H9 (cell line): ENCODE measurements around the gene ZNF747. TPM values are rescaled to one million over a fixed set of nuclear protein-coding genes. Genes with fewer than 3 reads are reported as not detected.
"Not testable (repeated sequence)": the region's sequence is repeated elsewhere in the genome, so short reads cannot be mapped to it uniquely, and the experiment has no call there.

ENCODE experiments used
- DNase-seq: peaks from one replicate; pipeline ENCODE4 v3.0.0-alpha.2; 2017
- H2AFZ ChIP-seq: one replicate; pipeline ENCODE4 v1.6.1; 2013; ENCODE audit warnings: mild to moderate bottlenecking, low read length, control low read depth, moderate library complexity
- H2AK5ac ChIP-seq: 2 replicates; pipeline ENCODE4 v1.6.1; 2013; ENCODE audit warnings: low read length, control low read depth, mixed read lengths; ENCODE audit not compliant: insufficient read length
- H2BK120ac ChIP-seq: one replicate; pipeline ENCODE4 v1.6.1; 2013; ENCODE audit warnings: low read depth, mild to moderate bottlenecking, low read length, control low read depth, inconsistent platforms; ENCODE audit not compliant: poor library complexity, severe bottlenecking
- H2BK12ac ChIP-seq: 2 replicates; pipeline ENCODE4 v1.6.1; 2013; ENCODE audit warnings: low read length, control low read depth, mixed read lengths, low read depth; ENCODE audit not compliant: insufficient read length
- H2BK15ac ChIP-seq: 2 replicates; pipeline ENCODE4 v1.6.1; 2013; ENCODE audit warnings: low read depth, low read length, control low read depth
- H2BK20ac ChIP-seq: one replicate; pipeline ENCODE4 v1.6.1; 2013; ENCODE audit warnings: low read depth, mild to moderate bottlenecking, low read length, control low read depth, inconsistent platforms; ENCODE audit not compliant: poor library complexity, severe bottlenecking
- H2BK5ac ChIP-seq: 2 replicates; pipeline ENCODE4 v1.6.1; 2013; ENCODE audit warnings: low read length, control low read depth, mixed read lengths; ENCODE audit not compliant: insufficient read length
- H3K14ac ChIP-seq: 2 replicates; pipeline ENCODE4 v1.6.1; 2013; ENCODE audit warnings: low read length, control low read depth; ENCODE audit not compliant: insufficient read depth
- H3K18ac ChIP-seq: 2 replicates; pipeline ENCODE4 v1.6.1; 2013; ENCODE audit warnings: low read depth, mild to moderate bottlenecking, mixed read lengths, low read length, control low read depth; ENCODE audit not compliant: insufficient read length
- H3K23ac ChIP-seq: 2 replicates; pipeline ENCODE4 v1.6.1; 2013; ENCODE audit warnings: low read length, control low read depth, mixed read lengths, low read depth; ENCODE audit not compliant: insufficient read length
- H3K23me2 ChIP-seq: 2 replicates; pipeline ENCODE4 v1.6.1; 2013; ENCODE audit warnings: low read depth, mild to moderate bottlenecking, mixed read lengths, low read length, control low read depth; ENCODE audit not compliant: insufficient read length, poor library complexity, severe bottlenecking
- H3K27ac ChIP-seq: 2 replicates; pipeline ENCODE4 v1.5.1; 2013; ENCODE audit warnings: low read length, control low read depth, mixed read lengths, low read depth; ENCODE audit not compliant: insufficient read length
- H3K27me3 ChIP-seq: 2 replicates; pipeline ENCODE4 v1.6.1; 2013; ENCODE audit warnings: low read length, control low read depth, inconsistent platforms; ENCODE audit not compliant: insufficient read depth
- H3K4ac ChIP-seq: 2 replicates; pipeline ENCODE4 v1.6.1; 2013; ENCODE audit warnings: low read depth, mild to moderate bottlenecking, control low read depth, inconsistent platforms, low read length, moderate library complexity
- H3K4me1 ChIP-seq: 2 replicates; pipeline ENCODE4 v1.6.1; 2013; ENCODE audit warnings: low read length, control low read depth, inconsistent platforms; ENCODE audit not compliant: insufficient read depth
- H3K4me2 ChIP-seq: 2 replicates; pipeline ENCODE4 v1.6.1; 2013; ENCODE audit warnings: low read length, control low read depth, mixed read lengths; ENCODE audit not compliant: insufficient read length, insufficient read depth
- H3K56ac ChIP-seq: 2 replicates; pipeline ENCODE4 v1.6.1; 2013; ENCODE audit warnings: low read depth, mild to moderate bottlenecking, mixed read lengths, low read length, control low read depth; ENCODE audit not compliant: insufficient read length
- H3K79me1 ChIP-seq: 2 replicates; pipeline ENCODE4 v1.6.1; 2013; ENCODE audit warnings: low read depth, mild to moderate bottlenecking, moderate library complexity, low read length, control low read depth, inconsistent platforms; ENCODE audit not compliant: insufficient read depth, poor library complexity, severe bottlenecking
- H3K79me2 ChIP-seq: 2 replicates; pipeline ENCODE4 v1.6.1; 2013; ENCODE audit warnings: low read length, control low read depth, inconsistent platforms; ENCODE audit not compliant: insufficient read depth
- H3K9ac ChIP-seq: 2 replicates; pipeline ENCODE4 v1.6.1; 2013; ENCODE audit warnings: low read length, control low read depth, mixed read lengths; ENCODE audit not compliant: insufficient read length; ENCODE audit errors: extremely low read depth
- H3K9me3 ChIP-seq: one replicate; pipeline ENCODE4 v1.6.1; 2013; ENCODE audit warnings: low read depth, low read length, inconsistent platforms; ENCODE audit not compliant: control insufficient read depth
- H3T11ph ChIP-seq: one replicate; pipeline ENCODE4 v1.6.1; 2013; ENCODE audit warnings: mild to moderate bottlenecking, low read length, control low read depth, inconsistent platforms
- H4K20me1 ChIP-seq: one replicate; pipeline ENCODE4 v1.6.1; 2013; ENCODE audit not compliant: control insufficient read depth, insufficient read length, insufficient read depth
- H4K5ac ChIP-seq: 2 replicates; pipeline ENCODE4 v1.6.1; 2013; ENCODE audit warnings: low read depth, mild to moderate bottlenecking, mixed read lengths, low read length, control low read depth; ENCODE audit not compliant: insufficient read length
- H4K8ac ChIP-seq: replicated peaks from 2 replicates; pipeline ENCODE4 v1.6.1; 2013; ENCODE audit warnings: low read length, control low read depth, mixed read lengths, low read depth; ENCODE audit not compliant: insufficient read length
- H4K91ac ChIP-seq: 2 replicates; pipeline ENCODE4 v1.6.1; 2013; ENCODE audit warnings: low read depth, mild to moderate bottlenecking, moderate library complexity, mixed read lengths, low read length, control low read depth; ENCODE audit not compliant: insufficient read length
- H3K27ac Mint-ChIP-seq, 3 experiments: 2 replicates in 2 of 3; 3 replicates in 1 of 3; pipeline ENCODE4 v1.8.0; 2020 to 2021; ENCODE audit warnings: mixed read lengths in 3 of 3, mild to moderate bottlenecking in 1 of 3, moderate library complexity in 1 of 3
- H3K27me3 Mint-ChIP-seq: 2 replicates; pipeline ENCODE4 v1.8.0; 2021; ENCODE audit warnings: low read depth, mild to moderate bottlenecking, moderate library complexity, mixed read lengths
- H3K36me3 Mint-ChIP-seq, 3 experiments: 2 replicates in 2 of 3; 3 replicates in 1 of 3; pipeline ENCODE4 v1.8.0; 2020 to 2021; ENCODE audit warnings: low read depth in 3 of 3, mixed read lengths in 3 of 3; ENCODE audit not compliant: insufficient read depth in 1 of 3
- H3K4me1 Mint-ChIP-seq, 2 experiments: 2 replicates each; pipeline ENCODE4 v1.8.0; 2020; ENCODE audit warnings: mixed read lengths in 2 of 2
- H3K4me3 Mint-ChIP-seq, 2 experiments: 2 replicates in 1 of 2; 3 replicates in 1 of 2; pipeline ENCODE4 v1.8.0; 2020 to 2021; ENCODE audit warnings: mild to moderate bottlenecking in 2 of 2, mixed read lengths in 2 of 2, moderate library complexity in 1 of 2
- H3K9me3 Mint-ChIP-seq, 2 experiments: 2 replicates in 1 of 2; 3 replicates in 1 of 2; pipeline ENCODE4 v1.8.0; 2020; ENCODE audit warnings: mild to moderate bottlenecking in 2 of 2, mixed read lengths in 2 of 2, moderate library complexity in 1 of 2
- CTCF ChIP-seq: fragments of 200-600 bp; sonication (generic); conservative IDR thresholded peaks from 3 replicates; pipeline ENCODE4 v1.8.0; 2021; ENCODE audit warnings: antibody characterized with exemption, mild to moderate bottlenecking
- WGBS: extraction: QIAGEN DNeasy Blood & Tissue Kit; methylation state at CpG from one replicate; pipeline ENCODE4 v1.1.7; 2013; ENCODE audit warnings: missing lambda C conversion rate, low lambda C conversion rate, mixed read lengths; ENCODE audit not compliant: insufficient read length; ENCODE audit errors: extremely low coverage; 5-methylcytosine and 5-hydroxymethylcytosine counted together
- total RNA-seq: library from RNA; stranded (reverse); gene quantifications from 2 replicates; pipeline ENCODE4 v1.2.1, GENCODE V29; 2021

The ZNF747 gene
- total RNA-seq, 1 experiment from 2014 or later = 18.4 TPM

GRCh38 chr16:30541502-30542329, 7.1 kb upstream of the ZNF747 start:
- no peak overlapping the region for H2BK12ac ChIP-seq
- no peak overlapping the region for H2AFZ ChIP-seq
- no peak overlapping the region for H3K27ac ChIP-seq
- no peak overlapping the region for H3K14ac ChIP-seq
- Mint-ChIP-seq H3K4me3 (no peak overlapping the region), H3K27me3 (no peaks in the 10 kb centered on the region), H3K36me3 (peaks cover 0 to 10% (median 9%) of the 10 kb centered on the region in 3 experiments; a peak in 6 of 7 replicates), H3K27ac (no peak overlapping the region), H3K9me3 (0 out of 5 replicates have a peak, but pooled peaks cover 0 to 4% of the 10 kb centered on the region in 2 experiments), H3K4me1 (peaks cover 8 to 18% of the 10 kb centered on the region in 2 experiments)
- TF ChIP-seq CTCF = no peak
- H3K4me1 ChIP-seq = peaks cover 3% of the 10 kb centered on the region; the same call in 1 of the 2 replicates
- no peaks in the 10 kb centered on the region for H3K79me1 ChIP-seq
- no peak overlapping the region for H3K23ac ChIP-seq
- no peak overlapping the region for H4K91ac ChIP-seq
- H2BK20ac ChIP-seq = no peak overlapping the region
- no peaks in the 10 kb centered on the region for H4K20me1 ChIP-seq
- H3K18ac ChIP-seq = no peak overlapping the region
- H3K79me2 ChIP-seq = no peaks in the 10 kb centered on the region
- no peak overlapping the region for H2BK120ac ChIP-seq
- no peaks in the 10 kb centered on the region for H3K23me2 ChIP-seq
- H3K4ac ChIP-seq = no peak overlapping the region
- peak overlapping the region; percentile 19 for H3K4me2 ChIP-seq
- no CpG with 5 or more reads among the region's 10 CpGs for WGBS
- no peaks in the 10 kb centered on the region for H3K9me3 ChIP-seq
- DNase-seq = no peak
- no peak overlapping the region for H3T11ph ChIP-seq
- no peak overlapping the region for H4K8ac ChIP-seq
- H3K56ac ChIP-seq = no peak overlapping the region
- no peak overlapping the region for H4K5ac ChIP-seq
- H2AK5ac ChIP-seq = no peak overlapping the region
- no peaks in the 10 kb centered on the region for H3K27me3 ChIP-seq
- no peak overlapping the region for H2BK5ac ChIP-seq
- H2BK15ac ChIP-seq = no peak overlapping the region
- no peak overlapping the region for H3K9ac ChIP-seq

GRCh38 chr16:30540916-30541464, 6.3 kb upstream of the ZNF747 start:
- H2BK15ac ChIP-seq, H4K20me1 ChIP-seq, H4K91ac ChIP-seq, H3K4ac ChIP-seq, H2BK12ac ChIP-seq, H3K56ac ChIP-seq, H4K5ac ChIP-seq, H3K4me2 ChIP-seq, H3K79me2 ChIP-seq, H3K4me1 ChIP-seq, H2AFZ ChIP-seq, H2BK5ac ChIP-seq, H3K27me3 Mint-ChIP-seq, H3K27me3 ChIP-seq, H2AK5ac ChIP-seq, H3K9ac ChIP-seq, H3K9me3 Mint-ChIP-seq, H3K79me1 ChIP-seq, H2BK20ac ChIP-seq, H4K8ac ChIP-seq, H3K4me3 Mint-ChIP-seq, H3K23me2 ChIP-seq, H3K23ac ChIP-seq, H2BK120ac ChIP-seq, DNase-seq, H3K14ac ChIP-seq, H3K27ac Mint-ChIP-seq, H3K27ac ChIP-seq, H3T11ph ChIP-seq, H3K18ac ChIP-seq, H3K9me3 ChIP-seq: not testable (repeated sequence)
- Mint-ChIP-seq H3K36me3 (peaks cover 3 to 13% (median 6%) of the 10 kb centered on the region in 3 experiments; a peak in 6 of 7 replicates), H3K4me1 (peaks cover 15 to 18% of the 10 kb centered on the region in 2 experiments)
- no CpG with 5 or more reads among the region's 9 CpGs for WGBS
